A673 (cell line): Measurements from ENCODE around the gene IGFALS. TPM values are rescaled to one million over a fixed set of nuclear protein-coding genes. Genes with fewer than 3 reads are reported as not detected.

ENCODE experiments used
- BruUV-seq: library from RNA; stranded (reverse); fragments of 400-500 nt; replicated peaks from 2 replicates; lab custom pipeline; 2021; lab: Mats Ljungman, UMichigan
- CTCF ChIA-PET: fragments of 300-600 bp; sonication (Branson Sonifier 250); formaldehyde crosslinking; loops from one replicate; lab custom pipeline; 2022; ENCODE audit warnings: antibody characterized with exemption; lab: Charles Lee
- POLR2A ChIA-PET: fragments of 300-600 bp; sonication (Branson Sonifier 250); formaldehyde crosslinking; loops from one replicate; lab custom pipeline; 2022; ENCODE audit warnings: antibody characterized with exemption; ENCODE audit not compliant: low non-redundant PET; lab: Charles Lee
- DNase-seq: peaks from one replicate; pipeline ENCODE4 v3.0.0-alpha.2; 2015; ENCODE audit warnings: low spot score
- H3K27ac ChIP-seq: fragments of 200-600 bp; sonication (generic); 2 replicates; pipeline ENCODE4 v1.5.1; 2016; ENCODE audit warnings: mixed run types, low read depth, mild to moderate bottlenecking, mixed read lengths, antibody characterized with exemption, low read length; ENCODE audit not compliant: poor library complexity, severe bottlenecking
- H3K27me3 ChIP-seq: fragments of 200-600 bp; sonication (generic); replicated peaks from 2 replicates; pipeline ENCODE4 v1.6.1; 2017; ENCODE audit warnings: mixed run types, low read depth, mild to moderate bottlenecking, mixed read lengths, antibody characterized with exemption, low read length; ENCODE audit not compliant: insufficient read depth, poor library complexity
- H3K36me3 ChIP-seq: fragments of 200-600 bp; sonication (generic); 2 replicates; pipeline ENCODE4 v1.6.1; 2016; ENCODE audit warnings: mixed run types, mild to moderate bottlenecking, mixed read lengths, antibody characterized with exemption, low read length; ENCODE audit not compliant: insufficient read depth, poor library complexity, severe bottlenecking
- H3K4me1 ChIP-seq: fragments of 200-600 bp; sonication (generic); 2 replicates; pipeline ENCODE4 v1.6.1; 2017; ENCODE audit warnings: mixed run types, mild to moderate bottlenecking, mixed read lengths, antibody characterized with exemption, low read length; ENCODE audit not compliant: insufficient read depth, poor library complexity, severe bottlenecking
- H3K4me3 ChIP-seq: fragments of 200-600 bp; sonication (generic); 2 replicates; pipeline ENCODE4 v1.5.1; 2016; ENCODE audit warnings: low read depth, mixed run types, mild to moderate bottlenecking, mixed read lengths, low read length; ENCODE audit not compliant: poor library complexity, severe bottlenecking
- H3K9me3 ChIP-seq: fragments of 200-600 bp; sonication (generic); 2 replicates; pipeline ENCODE4 v1.6.1; 2016; ENCODE audit warnings: mixed run types, low read depth, mild to moderate bottlenecking, mixed read lengths, antibody characterized with exemption, low read length; ENCODE audit not compliant: poor library complexity, severe bottlenecking
- EZH2 ChIP-seq: fragments of 200-600 bp; sonication (generic); IDR thresholded peaks from 2 replicates; pipeline ENCODE4 v1.6.1; 2017; ENCODE audit warnings: borderline replicate concordance, low read depth, mild to moderate bottlenecking, mixed read lengths, antibody characterized with exemption, low read length; ENCODE audit not compliant: poor library complexity, severe bottlenecking
- intact Hi-C: fragments of 100-400 bp; cut with micrococcal nuclease; formaldehyde crosslinking; loops from one replicate; pipeline ENCODE4 v1.10.0; 2022; ENCODE audit not compliant: unreplicated experiment
- total RNA-seq: library from RNA; stranded (reverse); gene quantifications from 2 replicates; pipeline ENCODE4 v1.2.3, GENCODE V29; 2021
- TF ChIP-seq, protein P1 (sequence below): fragments of 300-800, 200-600 bp; sonication (generic); conservative IDR thresholded peaks from 2 replicates; pipeline ENCODE4 v1.5.1; 2017; ENCODE audit warnings: low read depth, mild to moderate bottlenecking, antibody characterized with exemption, low read length, moderate library complexity, mixed read lengths

The IGFALS gene
- total RNA-seq, 1 experiment from 2014 or later: not detected

DNA sequence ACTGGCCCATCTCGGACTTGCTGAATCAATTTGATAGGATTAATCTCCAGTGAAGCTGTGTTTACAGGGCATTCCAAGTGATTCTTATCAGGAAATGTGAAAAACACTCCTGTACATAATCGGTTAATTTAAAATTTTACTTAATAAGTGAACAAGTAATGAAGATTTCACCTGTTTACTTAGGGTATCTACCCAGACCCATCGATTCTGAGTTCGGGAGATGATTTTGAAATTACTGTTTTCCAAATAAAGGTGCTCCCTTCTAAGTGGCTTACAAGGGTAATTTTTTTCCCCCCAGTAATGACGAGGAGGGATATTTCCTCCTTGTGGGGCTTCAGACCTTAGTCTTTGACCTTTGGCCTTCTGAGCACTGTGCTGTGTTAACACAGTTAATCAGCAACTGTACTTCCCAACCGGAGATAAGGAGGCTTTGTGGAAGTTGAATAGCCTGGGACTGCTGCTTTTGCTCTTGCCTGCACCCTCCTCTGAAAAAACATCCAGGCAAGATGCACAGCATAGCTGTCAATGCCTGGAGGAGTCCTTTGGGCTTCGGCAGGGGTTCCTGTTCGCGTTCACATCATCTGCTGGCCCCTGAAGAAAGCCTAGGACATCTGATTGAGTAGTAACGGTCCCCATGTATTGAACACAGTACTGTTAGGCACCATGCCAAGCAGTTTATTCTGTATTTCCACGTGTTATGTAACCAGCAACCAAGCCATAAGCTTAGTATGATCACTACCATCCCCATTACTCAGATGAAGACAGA lies 35.3 kb upstream of the IGFALS start:
- H3K27ac ChIP-seq: no peak overlapping the region
- intact Hi-C loops: loop anchor here (10.0 kb wide), 1 partner anchor 54 kb away; the partner anchor contains the start of genes EME2, MRPS34 and NME3
- CTCF ChIA-PET: no interaction called here
- peak overlapping the region; percentile 90 for H3K4me3 ChIP-seq
- no peaks in the 10 kb centered on the region for H3K9me3 ChIP-seq
- TF ChIP-seq, protein P1, sequence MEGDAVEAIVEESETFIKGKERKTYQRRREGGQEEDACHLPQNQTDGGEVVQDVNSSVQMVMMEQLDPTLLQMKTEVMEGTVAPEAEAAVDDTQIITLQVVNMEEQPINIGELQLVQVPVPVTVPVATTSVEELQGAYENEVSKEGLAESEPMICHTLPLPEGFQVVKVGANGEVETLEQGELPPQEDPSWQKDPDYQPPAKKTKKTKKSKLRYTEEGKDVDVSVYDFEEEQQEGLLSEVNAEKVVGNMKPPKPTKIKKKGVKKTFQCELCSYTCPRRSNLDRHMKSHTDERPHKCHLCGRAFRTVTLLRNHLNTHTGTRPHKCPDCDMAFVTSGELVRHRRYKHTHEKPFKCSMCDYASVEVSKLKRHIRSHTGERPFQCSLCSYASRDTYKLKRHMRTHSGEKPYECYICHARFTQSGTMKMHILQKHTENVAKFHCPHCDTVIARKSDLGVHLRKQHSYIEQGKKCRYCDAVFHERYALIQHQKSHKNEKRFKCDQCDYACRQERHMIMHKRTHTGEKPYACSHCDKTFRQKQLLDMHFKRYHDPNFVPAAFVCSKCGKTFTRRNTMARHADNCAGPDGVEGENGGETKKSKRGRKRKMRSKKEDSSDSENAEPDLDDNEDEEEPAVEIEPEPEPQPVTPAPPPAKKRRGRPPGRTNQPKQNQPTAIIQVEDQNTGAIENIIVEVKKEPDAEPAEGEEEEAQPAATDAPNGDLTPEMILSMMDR: no peak
- TF ChIP-seq EZH2: no peak
- no TSS peak for BruUV-seq
- POLR2A ChIA-PET: no interaction called here
- no peak for DNase-seq
- no peaks in the 10 kb centered on the region for H3K27me3 ChIP-seq
- H3K4me1 ChIP-seq: peaks cover 12% of the 10 kb centered on the region
- H3K36me3 ChIP-seq: no peaks in the 10 kb centered on the region

- Histone ChIP-seq H3K4me3 (peak within 1 kb of the TSS; percentile 90), H3K27ac (peak within 1 kb of the TSS; percentile 75), H3K36me3 (no peaks in the 10 kb centered on the region), H3K9me3 (no peaks in the 10 kb centered on the region), H3K27me3 (no peaks in the 10 kb centered on the region), H3K4me1 (peaks cover 12% of the 10 kb centered on the region)
- DNase-seq: peak; percentile 95
- TF ChIP-seq, protein P1: no peak
- no peak for TF ChIP-seq EZH2
- intact Hi-C loops: loop anchor here (10.0 kb wide), 1 partner anchor 52 kb away; the partner anchor contains the start of genes EME2, MRPS34 and NME3
- ChIA-PET POLR2A (no interaction called here), CTCF (interaction anchor here (0.6 kb wide), 1 partner anchor 15 kb away, joined by 4 read pairs; no protein-coding TSS in a partner anchor)
- BruUV-seq: no TSS peak
These were observed 33.4 kb upstream of the IGFALS start, which contains the start of the genes FAHD1 and HAGH for GRCh38 chr16:1826691-1827573. Gene FAHD1 (plus strand): TSS chr16:1827206. CDS start chr16:1827239, 33 bp downstream. Gene HAGH (minus strand): TSS chr16:1826825. CDS start chr16:1826787, 38 bp downstream.
